ENCODE data around the gene TUBB8.
"Not testable (repeated sequence)": the region's sequence is repeated elsewhere in the genome, so short reads cannot be mapped to it uniquely, and the experiment has no call there.

TUBB8 gene

GRCh38 chr10:48996-49395, at the start of gene TUBB8:
TSS of gene TUBB8 (minus strand) at chr10:49296. CDS start at chr10:49238, 58 bp downstream.
- DNase-seq, result no peak

DNA sequence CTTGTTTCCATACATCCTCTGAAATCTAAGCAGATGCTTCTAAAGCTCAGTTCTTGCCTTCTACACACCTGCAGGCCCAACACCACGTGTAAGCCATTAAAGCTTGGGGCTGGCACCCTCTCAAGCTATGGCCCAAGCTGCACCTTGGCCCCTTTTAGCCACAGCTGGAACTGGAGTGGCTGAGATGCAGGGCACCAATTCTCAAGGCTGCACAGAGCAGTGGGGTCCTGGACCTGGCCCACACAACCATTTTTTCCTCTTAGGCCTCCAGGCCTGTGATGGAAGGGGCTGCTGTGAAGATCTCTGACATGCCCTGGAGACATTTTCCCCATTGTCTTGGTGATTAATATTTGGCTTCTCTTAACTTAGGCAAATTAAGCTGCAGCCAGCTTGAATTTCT, 47.4 kb upstream of the TUBB8 start:
- DNase-seq, result no peak

DNA sequence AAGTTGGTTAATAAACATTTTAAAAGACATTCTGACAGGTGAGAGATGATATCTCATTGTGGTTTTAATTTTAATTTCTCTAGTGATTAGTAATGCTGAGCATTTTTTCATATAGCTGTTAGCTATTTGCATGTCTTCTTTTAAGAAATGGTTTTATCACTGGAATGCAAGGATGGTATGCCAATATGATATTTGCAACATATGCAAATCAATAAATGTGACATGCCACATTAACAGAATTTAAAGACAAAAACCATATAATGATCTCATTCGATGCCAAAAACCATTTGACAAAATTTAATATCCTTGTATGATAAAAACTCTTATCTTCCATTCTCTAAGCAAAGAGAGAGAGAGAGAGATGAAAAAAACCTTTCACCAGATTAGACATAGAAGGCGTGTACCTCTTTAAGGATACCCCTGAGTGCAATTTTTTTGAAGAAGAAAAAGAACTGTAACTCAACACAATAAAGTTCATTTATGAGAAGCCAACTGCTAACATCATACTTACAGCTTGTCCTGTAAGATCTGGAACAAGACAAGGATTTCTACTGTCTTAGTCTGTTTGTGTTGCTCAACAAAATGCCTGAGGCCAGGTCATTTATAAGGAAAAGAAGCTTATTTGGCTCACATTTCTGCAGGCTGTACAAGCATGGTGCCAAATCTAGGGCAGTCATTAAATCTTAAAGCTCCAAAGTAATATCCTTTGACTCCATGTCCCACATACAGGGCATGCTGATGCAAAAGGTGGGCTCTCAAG, 46.4 kb upstream of the TUBB8 start:
- no peak for DNase-seq

DNA sequence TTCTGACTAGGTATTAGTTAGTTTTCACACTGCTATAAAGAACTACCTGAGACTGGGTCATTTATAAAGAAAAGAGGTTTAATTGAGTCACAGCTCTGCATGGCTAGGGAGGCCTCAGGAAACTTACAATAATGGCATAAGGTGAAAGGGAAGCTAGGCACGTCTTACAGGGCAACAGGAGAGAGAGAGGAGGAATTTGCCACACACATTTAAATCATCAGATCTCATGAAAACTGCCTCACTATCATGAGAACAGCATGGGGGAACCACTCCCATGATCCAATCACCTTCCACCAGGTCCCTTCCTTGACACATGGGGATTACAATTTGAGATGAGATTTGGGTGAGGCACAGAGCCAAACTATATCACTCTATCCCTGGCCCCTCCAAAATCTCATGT, 45.5 kb upstream of the TUBB8 start:
- no peak for DNase-seq

DNA sequence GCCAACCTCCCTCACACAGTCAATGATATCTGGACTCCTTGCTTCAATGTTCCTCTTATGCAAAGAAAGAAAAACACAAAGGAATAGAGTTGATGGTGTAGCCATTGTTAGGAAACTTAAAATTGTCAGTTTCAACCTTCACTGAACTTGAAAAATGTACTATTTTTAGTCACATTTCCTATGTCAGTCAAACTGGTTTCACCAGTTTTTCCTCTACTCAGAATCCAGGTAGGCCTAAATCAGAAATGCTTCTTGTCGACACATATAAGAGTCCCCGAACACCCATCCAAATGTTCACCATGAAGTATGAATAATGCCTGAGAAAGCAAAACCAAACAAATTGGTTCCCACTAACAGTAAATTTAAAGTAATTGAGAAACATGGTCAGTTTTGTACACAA, 43.8 kb upstream of the TUBB8 start:
- no peak for DNase-seq

DNA sequence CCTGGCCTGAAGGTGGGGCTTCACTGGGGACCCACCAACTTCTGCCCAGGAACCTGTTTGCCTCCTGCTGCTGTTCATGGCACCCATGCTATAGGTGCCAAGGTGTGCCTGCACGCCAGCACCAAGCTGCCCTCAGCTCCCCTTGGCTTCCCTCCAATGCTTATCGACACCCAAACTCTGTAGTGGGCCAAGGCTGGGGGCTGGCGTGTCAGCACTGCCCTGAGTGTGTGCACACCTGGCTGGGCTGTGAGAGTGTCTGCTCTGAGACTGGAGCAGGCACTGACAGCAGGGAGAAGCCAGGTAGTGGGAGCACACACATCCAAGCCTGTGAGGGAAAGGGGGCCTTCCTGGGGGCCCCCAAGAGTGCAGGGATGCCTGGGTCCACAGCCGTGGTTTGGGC, 43.1 kb upstream of the TUBB8 start:
- no peak for DNase-seq

DNA sequence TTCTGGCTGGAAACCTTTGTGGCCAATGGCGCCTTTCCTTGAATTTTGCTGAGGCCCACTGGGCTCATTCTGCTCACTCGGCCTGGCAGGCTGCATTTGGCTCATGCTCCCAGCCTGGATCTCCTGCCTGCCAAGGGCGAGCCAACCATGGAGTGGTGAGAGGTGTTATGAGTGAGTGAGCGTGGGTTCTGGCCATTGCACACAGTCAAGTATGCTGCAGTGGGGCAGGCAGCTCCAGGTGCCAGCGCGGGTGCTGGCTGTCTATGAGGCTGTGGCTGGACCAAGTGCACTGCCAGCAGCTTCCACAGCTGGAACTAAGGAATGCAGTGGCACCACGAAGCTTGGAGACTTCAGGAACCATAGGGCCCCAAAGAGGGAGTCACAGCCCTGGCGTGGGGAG, 42.2 kb upstream of the TUBB8 start:
- no peak for DNase-seq

DNA sequence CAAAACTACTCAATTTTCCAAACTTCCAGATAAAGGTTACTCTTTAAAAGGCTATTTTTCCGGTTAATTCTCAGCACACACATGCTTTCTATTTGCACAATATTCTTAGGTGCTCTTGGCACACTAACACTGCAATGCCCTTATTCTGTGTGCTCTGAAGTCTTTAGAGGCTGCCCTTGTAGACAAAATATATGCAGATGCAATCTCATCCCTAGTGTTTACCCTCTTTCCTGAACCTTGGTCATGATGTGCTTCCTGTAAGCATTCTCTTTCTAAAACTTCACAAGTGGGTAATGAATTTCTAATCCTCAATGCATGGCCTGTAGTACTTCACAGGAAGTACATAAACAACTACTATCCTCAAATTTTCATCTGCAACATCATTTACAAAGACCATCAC, 41.1 kb upstream of the TUBB8 start:
- no peak for DNase-seq

GRCh38 chr10:89248-89647, 40.2 kb upstream of the TUBB8 start:
- no peak for DNase-seq

DNA sequence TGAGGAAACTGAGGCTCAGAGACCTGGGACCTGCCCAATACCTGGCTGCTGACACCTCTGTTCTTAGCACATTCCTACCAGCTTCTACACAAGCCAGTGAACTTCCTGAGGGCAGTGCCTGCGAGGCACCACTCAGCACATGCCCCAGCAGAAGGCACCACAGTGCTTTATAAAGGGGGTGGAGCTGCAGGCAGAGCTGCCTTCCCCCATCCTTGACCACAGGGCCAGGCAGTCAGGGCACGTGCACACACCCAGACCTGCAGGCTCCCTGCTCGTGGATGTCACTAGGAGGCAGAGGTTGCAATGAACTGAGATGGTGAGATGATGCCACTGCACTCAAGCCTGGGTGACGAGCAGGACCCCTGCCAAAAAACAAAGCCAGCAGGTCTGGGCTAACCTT, 39.2 kb upstream of the TUBB8 start:
- DNase-seq, result no peak

DNA sequence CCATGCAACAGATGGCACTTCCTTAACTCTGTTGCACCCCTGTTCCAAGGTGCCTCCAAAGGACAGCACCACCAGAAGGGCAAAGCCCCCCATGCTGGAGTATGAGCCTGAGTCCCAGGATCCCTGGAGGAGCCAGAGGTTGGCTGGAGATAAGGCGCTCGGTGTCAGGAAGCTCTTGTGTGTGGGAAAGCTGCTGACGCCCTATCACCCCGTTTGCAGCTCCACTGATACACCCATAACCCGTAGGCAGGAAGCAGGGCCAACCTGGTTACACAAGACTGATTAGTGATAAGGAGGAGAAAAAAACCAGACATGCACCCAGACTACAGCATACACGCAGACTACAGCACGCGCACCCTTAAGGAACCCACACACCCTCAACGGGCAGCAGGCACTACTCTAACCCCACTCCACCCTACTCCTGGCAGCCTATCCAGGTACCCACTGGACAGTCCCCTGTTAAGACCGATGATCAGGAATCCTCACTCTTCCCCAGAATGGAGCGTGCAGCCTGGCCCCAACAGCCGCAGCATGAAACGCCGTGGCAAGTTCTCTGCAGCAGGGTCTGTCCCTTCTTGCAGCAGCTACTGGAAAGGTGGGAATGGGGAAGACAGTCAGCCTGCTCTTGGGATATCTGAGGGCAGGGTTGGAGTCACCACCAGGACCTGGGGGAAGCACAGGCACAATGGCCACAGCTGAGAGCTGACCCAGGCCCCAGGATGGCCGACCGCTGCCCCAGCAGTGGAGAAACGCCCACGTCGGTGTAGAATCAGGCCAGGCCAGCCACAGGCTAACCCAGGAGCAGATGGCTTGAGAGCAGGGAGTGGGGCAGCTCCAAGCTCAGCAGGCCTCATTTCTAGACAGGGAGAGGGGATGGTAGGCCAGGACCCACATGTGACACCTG, 38.3 kb upstream of the TUBB8 start:
- DNase-seq, result no peak

DNA sequence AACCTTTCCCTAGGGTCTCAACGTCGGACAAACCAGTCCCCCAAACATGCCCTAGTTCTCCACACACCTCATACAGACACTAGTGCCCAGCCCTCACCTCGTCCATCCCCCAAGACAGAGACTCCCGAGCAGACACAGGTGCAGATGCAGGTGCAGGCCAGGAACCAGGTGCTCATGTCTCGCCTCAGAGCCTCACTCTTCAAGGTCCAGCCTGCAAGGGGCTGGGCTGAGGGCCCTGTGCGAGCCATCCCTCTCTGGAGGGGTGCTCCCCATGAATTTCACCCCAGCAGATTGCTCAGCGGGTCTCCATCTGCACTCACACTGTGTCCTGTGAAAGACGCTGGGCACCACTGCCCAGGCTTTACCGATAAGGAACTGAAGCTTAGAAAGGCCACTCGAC, 36.9 kb upstream of the TUBB8 start:
- no peak for DNase-seq

DNA sequence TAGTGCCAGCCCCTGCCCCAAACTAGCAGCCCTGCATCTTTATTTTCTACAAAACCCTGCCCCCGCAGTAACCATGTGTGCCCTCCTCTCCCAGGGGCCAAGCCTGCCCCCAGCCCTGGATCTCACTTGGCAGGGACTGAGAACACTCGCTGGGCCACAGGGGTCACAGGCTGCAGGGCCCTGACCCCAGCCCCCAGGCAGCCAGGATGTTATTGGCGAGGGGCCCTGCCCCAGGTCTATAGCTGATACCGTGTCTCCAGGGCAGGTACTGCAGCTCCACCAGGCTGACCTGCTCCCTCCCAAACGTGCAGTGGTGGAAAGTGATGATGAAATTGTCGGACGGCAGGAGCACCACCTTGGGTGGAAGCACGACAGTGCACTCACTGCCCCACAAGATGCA, 35.9 kb upstream of the TUBB8 start:
- DNase-seq, result no peak

- no peak for DNase-seq
Measured at GRCh38 chr10:83930-84530, 34.9 kb upstream of the TUBB8 start.

- no peak for DNase-seq
Measured at GRCh38 chr10:80477-81105, 31.5 kb upstream of the TUBB8 start.

GRCh38 chr10:79532-80215, 30.6 kb upstream of the TUBB8 start:
- no peak for DNase-seq

DNA sequence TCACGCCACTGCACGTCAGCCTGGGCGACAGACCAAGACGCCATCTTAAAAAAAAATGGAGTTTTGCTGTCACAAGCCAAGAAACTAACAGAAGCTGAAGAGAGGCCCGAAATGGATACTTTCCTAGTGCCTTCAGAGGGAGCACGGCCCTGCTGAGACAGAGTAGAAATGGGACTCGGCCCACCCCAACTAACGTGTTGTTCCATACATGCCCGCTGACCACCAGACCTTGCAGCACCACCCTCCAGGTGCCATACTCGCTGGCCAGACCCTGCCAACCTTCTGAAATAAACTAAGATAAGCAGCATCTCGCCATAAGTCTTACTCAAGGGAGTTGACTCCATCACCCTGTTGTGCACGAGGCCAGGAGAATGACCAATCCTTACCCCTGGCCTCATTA, 29.5 kb upstream of the TUBB8 start:
- no peak for DNase-seq

DNA sequence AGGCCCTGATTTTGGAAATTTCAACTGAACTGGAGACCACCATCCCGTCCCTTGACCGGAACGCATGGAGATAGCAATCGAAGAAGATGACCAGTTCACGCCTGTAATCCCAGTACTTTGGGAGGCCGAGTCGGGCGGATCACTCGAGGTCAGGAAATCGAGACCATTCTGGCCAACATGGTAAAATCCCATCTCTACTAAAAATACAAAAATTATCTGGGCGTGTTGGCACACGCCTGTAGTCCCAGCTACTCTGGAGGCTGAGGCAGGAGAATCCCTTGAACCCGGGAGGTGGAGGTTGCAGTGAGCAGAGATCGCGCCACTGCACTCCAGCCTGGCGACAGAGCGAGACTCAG, 25.1 kb upstream of the TUBB8 start:
- DNase-seq, result not testable (repeated sequence)

GRCh38 chr10:73543-74265, 24.6 kb upstream of the TUBB8 start:
- not testable (repeated sequence) for DNase-seq

DNA sequence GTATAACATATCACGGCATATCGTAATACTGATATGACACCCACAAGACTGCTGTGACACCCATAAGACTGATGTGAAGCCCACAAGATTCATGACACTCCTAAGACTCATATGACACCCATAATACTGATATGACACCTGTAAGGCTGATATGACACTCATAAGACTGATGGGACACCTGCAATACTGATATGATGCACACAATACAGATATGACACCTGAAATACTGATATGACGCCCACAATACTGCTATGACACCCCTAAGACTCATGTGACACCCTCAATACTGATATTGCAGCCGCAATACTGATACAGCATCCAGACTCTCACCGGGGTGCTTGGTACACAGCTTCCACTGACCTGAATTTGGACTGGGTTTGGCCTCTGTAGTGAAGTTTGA, 19.1 kb upstream of the TUBB8 start:
- DNase-seq, result not testable (repeated sequence)

DNA sequence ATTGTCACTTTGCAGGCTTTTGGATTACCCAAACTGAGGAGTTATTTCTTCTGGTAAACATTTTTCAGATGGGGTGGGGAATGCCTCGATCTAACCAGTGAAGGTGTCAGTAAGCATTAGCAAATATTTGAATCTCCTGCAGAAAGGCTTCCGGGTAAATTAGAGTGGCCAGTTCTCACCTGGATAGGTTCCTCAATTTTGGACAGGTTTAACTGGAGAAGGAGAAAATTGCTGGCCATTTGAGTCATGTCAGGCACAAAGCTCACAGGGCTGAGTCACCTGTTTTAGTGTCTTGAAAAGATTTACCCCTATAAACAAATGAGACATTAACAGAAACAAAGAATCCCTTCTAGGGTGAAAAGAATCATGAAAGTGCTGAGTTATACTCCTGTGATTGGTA, 830 bp upstream of the TUBB8 start:
- not testable (repeated sequence) for DNase-seq

DNA sequence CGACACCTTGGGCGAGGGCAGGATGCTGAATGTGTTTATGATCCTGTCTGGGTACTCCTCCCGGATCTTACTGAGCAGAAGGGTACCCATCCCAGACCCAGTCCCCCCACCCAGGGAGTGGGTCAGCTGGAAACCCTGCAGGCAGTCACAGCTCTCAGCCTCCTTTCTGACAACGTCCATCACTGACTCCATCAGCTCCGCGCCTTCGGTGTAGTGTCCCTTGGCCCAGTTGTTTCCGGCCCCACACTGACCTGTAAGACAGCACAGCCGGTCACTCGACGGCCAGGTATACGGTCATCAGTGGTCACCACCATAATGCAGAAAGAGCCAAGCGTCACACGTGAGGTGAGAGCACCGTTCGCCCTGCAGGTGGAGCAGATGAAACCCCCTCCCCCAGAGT, 1.2 kb downstream of the TUBB8 start:
- DNase-seq, result not testable (repeated sequence)

All from NCI-H1417 treated with DMSO at 0.1 percent for 48 hours (cell line).